GM19351 (cell line): ENCODE results near the gene CREB3L4.
"Not testable (repeated sequence)": the region's sequence is repeated elsewhere in the genome, so short reads cannot be mapped to it uniquely, and the experiment has no call there.

Experiments used
- ATAC-seq: cut with Tn5 transposase; IDR thresholded peaks from one replicate; pipeline ENCODE4 v1.9.1; 2021; ENCODE audit warnings: mild to moderate bottlenecking, moderate library complexity; ENCODE audit not compliant: unreplicated experiment

CREB3L4 gene

DNA sequence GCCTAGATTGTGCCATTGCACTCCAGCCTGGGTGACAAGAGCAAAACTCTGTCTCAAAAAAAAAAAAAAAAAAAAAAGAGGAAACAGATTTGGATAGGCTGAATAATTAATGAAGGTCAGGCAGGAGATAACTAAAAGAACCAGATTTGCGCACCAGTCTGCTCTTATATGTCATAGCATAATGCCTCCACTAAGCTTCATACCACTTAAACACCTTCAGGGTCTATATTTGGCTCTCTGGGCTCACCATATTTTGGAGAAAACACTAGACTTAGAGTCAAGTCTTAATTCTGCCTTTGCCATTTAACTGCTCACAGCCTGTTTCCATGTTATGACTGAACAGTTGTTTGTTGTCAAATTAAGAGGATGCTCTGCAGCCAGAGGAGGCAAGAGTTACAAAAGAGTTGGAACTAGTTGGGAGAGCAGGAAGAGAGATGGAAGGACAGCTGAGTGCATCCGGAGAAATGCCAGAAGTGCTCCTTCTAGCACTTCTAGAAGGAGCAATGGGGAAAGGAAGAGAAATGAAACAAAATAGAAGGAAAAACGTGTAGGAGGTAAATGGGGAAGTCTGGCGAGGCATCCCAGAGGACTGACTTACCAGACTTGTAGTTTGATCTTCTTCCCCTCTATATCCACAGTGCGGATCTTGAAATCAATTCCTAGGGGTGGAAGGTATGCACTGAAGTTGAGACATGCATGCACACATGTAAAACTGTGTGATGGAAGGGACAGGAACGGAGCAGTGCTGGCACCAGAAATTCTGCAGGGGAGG is 16.6 kb downstream of the CREB3L4 start:
- ATAC-seq, result no peak

GRCh38 chr1:153985341-153985912 is 17.7 kb downstream of the CREB3L4 start:
- no peak for ATAC-seq

DNA sequence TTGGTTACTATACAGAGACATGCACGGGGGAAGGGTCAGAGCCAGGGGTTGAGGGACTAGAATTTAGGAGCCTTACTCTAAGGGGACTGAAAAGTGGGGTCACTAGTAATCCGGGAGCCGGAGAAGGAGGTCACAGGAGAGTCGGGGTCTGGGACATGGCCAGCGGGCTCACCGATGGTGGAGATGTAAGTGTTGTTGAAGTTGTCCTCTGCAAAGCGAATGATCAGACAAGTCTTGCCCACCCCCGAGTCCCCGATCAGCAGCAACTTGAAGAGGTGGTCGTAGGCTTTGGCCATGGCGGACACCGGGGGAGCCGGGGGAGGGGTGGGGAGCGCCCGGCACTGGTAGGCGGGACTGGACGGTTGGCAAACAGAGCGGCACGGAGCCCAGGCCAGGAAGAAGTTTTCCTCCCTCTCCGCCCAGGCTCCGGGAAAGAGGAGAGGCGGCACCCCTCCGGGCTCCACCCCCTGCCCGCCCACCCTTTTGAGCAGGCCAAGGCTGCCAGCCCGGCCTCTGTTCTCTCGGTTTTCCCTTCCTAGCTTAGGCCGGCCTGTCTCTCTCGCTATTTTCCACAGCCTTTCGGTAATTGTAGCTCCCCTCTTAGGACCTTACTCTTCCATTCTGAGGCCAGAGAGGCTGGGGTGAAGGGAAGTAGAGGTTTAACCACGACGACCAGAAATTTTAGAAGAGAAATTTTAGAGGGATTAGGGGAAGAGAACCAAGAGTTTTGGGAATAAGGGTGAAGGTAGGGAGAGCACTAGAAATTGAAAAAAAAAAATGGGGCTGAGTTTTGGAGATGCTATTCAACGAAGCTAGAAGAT is 18.4 kb downstream of the CREB3L4 start, which contains the start of gene RAB13:
Gene RAB13 (minus strand): TSS at position 399 of the 821 bp plus-strand sequence. CDS start 103 bp downstream, at position 296.
- ATAC-seq, result no peak

GRCh38 chr1:153987621-153988020 is 19.9 kb downstream of the CREB3L4 start:
- ATAC-seq, result no peak

DNA sequence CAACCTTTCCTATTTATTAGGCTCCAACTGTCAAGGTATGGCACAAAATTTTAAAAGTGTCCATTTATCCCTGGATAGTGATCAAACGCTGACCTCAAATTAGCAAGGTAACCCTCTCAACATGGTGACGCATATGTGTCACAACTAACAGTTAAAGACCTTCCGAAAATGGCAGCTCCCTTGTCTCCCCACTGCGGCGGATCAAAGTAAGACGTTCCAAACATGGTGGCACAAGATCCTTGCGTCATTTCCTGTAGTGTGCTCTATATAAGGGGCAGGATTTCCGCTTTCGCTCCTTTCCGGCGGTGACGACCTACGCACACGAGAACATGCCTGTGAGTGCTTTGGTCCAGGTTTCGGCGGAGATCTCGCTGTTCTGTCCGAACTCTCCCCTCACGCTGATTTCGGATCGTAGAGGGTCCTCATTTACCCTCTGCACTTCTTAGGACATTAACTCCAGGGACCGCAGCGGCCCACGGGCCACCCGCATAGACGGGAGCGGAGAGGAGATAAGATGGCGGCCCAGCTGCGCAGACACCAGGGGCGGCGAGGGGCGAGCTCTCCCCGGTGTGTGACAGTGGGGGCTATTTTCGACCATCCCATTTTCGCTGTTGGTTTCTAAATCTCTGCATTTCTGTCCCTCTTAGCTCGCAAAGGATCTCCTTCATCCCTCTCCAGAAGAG is 22.9 kb downstream of the CREB3L4 start, which contains the start of gene RPS27:
Gene RPS27 (plus strand): TSS at position 295 of the 683 bp plus-strand sequence. CDS start 35 bp downstream, at position 330.
- ATAC-seq, result peak; percentile 69

GRCh38 chr1:153991151-153991630 is 23.5 kb downstream of the CREB3L4 start:
- ATAC-seq, result no peak

- no peak for ATAC-seq
Measured at GRCh38 chr1:153991806-153992205, 24.1 kb downstream of the CREB3L4 start.

DNA sequence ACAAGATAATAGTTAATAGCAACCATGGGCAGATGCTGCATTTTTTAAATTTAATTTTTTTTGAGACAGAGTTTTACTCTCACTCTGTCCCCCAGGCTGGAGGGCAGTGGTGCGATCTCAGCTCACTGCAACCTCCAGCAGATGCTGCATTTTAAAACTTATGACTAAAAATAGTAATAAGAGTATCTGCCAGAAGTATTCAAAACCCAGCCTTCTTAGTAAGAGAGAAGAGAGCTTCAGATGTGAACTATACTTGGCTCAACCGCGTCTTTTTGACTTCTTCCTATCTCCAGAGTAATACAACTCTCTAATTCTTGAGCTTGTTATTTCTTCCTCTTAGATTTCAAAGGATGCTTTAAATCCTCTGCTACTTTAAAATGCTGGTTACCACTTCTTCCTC is 27.5 kb downstream of the CREB3L4 start:
- ATAC-seq, result no peak

GRCh38 chr1:153995640-153996039 is 27.9 kb downstream of the CREB3L4 start:
- ATAC-seq, result no peak

DNA sequence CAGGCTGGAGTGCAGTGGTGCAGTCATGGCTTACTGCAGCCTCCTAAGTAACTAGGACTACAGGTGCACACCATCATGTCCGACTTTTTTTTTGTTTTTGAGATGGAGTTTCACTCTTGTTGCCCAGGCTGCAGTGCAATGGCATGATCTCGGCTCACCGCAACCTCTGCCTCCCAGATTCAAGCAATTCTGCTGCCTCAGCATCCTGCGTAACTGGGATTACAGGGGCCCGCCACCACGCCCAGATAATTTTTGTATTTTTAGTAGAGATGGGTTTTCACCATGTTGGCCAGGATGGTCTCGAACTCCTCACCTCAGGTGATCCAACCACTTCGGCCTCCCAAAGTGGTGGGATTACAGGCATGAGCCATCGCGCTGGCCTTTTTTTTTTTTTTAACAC is 29.2 kb downstream of the CREB3L4 start:
- ATAC-seq, result not testable (repeated sequence)

GRCh38 chr1:154000420-154000819 is 32.7 kb downstream of the CREB3L4 start:
- no peak for ATAC-seq

DNA sequence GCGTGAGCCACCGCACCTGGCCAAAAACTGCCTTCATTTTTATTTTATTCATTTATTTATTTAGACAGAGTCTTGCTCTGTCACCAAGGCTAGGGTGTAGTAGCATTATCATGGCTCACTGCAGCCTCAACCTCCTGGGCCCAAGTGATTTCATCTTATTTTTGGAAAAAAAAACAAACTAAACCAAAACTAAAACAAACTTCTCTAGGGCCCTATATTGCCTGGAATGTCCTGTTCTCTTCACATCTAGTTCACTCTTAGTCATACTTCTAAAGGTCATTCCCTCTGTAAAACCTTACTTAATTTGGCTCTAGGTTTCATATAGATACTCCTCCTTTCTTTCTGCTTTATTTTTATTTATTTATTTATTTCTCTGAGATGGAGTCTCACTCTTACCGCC is 38.4 kb downstream of the CREB3L4 start:
- ATAC-seq, result no peak

DNA sequence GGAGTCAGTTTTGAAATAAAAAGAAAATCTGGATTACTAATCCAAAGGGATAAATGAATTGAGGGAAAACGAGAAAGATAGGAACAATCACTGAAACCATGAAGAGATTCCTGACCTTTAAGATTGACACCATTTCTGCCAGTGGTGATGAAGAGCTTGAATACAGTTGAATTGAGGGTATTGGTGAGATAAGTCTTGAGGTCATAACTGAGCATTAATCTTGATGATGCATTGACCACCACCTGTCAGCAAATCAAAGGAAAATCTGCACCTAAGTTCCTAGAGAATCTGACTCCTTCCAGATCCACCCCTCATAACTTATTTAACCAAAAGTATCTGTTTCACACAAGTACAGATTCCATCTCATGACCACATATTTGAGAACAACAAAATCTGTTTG is 44.4 kb downstream of the CREB3L4 start:
- no peak for ATAC-seq

GRCh38 chr1:154012543-154012942 is 44.8 kb downstream of the CREB3L4 start:
- not testable (repeated sequence) for ATAC-seq

DNA sequence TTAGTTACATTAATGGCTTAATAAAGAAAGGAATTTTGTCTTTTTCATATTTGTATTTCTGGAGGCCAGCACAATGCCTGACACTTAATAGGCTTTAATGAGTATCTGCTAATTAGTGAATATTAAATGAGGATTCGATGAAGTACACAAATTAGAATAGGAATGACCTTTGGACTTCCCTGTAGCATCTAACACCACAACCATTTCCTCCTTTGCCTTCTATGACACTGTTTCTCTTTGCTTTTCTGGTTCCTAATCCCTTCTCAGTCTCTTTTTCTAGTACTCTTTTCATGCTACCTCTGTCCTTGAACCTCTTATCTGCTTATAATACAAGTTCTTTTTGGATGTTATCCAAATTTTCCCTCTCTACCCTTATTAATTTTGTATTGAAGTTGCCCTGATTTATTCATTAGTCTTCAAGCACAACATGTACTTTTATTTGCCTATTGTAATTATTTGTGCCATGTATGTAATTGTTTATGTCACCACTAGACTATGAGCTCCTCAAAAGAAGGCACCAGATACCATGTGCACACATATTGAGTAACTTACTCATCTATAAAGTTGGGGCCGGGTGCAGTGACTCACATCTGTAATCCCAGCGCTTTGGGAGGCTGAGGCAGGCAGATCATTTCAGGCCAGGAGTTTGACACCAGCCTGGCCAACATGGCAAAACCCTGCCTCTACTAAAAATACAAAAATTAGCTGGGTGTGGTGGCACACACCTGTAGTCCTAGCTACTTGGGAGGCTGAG is 46.6 kb downstream of the CREB3L4 start:
- ATAC-seq, result no peak

- ATAC-seq, result no peak
Measured at GRCh38 chr1:154019269-154019668, 51.6 kb downstream of the CREB3L4 start.

- no peak for ATAC-seq
Measured at GRCh38 chr1:154019940-154020339, 52.2 kb downstream of the CREB3L4 start.
